ENCODE data around the gene CFLAR.

GRCh38 chr2:201180010-201180409 lies 64.0 kb downstream of the CFLAR start:
- no peak for TF ChIP-seq ZSCAN18 (CRISPR knock-in tag; IDR thresholded peaks at IDR 0.05)
- no peak for TF ChIP-seq CTCF (IDR thresholded peaks at IDR 0.05)
- no peak for TF ChIP-seq NR3C1 (CRISPR knock-in tag; conservative IDR thresholded peaks at IDR 0.05; ENCODE audit: low read depth)
- TF ChIP-seq PRDM15 (CRISPR knock-in tag; IDR thresholded peaks at IDR 0.05) = no peak
- TF ChIP-seq, protein P1, sequence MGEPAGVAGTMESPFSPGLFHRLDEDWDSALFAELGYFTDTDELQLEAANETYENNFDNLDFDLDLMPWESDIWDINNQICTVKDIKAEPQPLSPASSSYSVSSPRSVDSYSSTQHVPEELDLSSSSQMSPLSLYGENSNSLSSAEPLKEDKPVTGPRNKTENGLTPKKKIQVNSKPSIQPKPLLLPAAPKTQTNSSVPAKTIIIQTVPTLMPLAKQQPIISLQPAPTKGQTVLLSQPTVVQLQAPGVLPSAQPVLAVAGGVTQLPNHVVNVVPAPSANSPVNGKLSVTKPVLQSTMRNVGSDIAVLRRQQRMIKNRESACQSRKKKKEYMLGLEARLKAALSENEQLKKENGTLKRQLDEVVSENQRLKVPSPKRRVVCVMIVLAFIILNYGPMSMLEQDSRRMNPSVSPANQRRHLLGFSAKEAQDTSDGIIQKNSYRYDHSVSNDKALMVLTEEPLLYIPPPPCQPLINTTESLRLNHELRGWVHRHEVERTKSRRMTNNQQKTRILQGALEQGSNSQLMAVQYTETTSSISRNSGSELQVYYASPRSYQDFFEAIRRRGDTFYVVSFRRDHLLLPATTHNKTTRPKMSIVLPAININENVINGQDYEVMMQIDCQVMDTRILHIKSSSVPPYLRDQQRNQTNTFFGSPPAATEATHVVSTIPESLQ (CRISPR knock-in tag; IDR thresholded peaks at IDR 0.05) = no peak

Measured in WTC11 (cell line).